GM19351 (cell line): ENCODE data around the gene GON4L.
A peak's percentile ranks its signal among the peaks of the same experiment; 100 is the strongest.
"Not testable (repeated sequence)": the region's sequence is repeated elsewhere in the genome, so short reads cannot be mapped to it uniquely, and the experiment has no call there.

Source experiments
- ATAC-seq: cut with Tn5 transposase; IDR thresholded peaks from one replicate; pipeline ENCODE4 v1.9.1; 2021; ENCODE audit warnings: mild to moderate bottlenecking, moderate library complexity; ENCODE audit not compliant: unreplicated experiment

Gene GON4L

DNA sequence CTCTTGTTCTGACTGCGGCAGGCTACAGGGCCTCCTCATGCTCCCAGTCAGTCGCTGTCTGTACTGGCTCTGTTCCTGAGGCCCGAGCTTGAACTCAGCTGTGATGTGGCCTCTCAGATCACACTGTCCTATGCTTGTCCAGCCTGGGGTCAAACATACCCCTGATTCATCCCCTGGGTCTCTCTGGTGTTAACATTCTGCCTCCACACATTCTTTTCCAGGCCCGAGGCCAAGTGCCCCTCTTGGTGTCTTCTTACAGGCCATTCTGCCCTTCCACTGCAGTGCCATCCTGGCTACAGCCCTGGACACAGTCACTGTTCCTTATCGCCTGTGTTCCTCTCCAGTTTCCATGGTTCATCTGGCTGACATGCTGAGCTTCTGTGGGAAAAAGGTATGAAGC lies 108.9 kb downstream of the GON4L start:
- ATAC-seq = not testable (repeated sequence)

GRCh38 chr1:155747586-155747985 lies 109.4 kb downstream of the GON4L start:
- ATAC-seq = not testable (repeated sequence)

DNA sequence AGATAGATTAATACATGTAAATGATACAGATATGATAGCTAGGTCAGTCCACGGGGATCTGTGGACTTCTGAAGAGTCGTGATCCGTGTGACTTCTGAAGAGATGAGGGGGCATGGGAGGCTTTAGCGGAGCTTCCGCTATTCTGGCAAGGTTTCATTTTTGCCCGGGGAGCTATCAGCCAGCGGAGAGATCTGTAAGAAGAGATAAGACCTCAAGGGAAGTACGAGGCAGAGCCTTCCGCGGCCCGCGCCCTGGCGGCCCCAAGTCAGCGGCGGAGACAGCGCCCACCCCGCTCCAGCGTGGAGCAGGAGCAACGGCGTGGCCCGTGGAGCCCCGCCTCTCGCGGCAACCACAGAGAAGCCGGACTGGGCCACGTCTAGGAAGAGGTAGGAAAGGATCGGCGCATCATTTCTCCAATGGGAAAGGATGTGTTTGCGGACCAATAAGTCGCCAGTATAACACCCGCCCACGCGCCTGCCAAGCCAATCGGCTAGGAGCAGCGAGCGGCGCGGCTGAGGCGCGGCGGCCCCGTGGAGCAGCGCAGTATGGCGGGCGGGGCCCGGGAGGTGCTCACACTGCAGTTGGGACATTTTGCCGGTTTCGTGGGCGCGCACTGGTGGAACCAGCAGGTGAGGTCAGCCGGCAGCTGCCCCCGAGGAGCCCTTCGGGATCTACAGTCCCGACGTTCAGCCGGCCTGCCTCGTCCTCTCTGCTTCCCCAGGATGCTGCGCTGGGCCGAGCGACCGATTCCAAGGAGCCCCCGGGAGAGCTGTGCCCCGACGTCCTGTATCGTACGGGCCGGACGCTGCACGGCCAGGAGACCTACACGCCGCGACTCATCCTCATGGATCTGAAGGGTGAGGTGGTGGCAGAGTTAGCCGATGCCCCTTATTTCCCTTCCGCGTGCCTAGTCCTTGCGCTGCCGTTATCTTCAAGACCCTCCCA lies 111.5 kb downstream of the GON4L start:
- peak; percentile 87 for ATAC-seq

DNA sequence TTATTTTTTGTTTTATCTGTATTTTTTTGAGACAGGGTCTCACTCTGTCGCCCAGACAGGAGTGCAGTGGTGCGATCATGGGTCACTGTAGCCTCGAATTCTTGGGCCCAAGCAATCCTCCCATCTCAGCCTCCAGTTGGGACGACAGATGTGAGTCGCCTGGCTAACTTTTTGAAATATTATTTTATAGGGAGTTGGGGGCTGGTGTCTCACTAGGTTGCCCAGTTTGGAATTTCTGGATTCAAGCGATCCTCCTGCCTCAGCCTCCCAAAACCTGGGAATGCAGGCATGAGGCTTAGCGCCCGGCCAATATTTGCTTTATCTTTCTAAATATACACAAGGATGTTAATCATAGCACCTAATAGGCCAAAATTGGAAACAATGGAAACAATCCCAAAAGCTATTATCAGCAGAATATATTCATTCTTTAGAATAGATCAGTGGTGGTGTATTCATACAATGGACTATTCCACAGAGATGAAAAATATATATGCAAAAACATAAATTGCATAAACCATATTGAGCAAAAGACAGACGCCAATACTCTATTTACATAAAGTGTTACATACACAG lies 112.2 kb downstream of the GON4L start:
- ATAC-seq = no peak

GRCh38 chr1:155741908-155742307 lies 115.1 kb downstream of the GON4L start:
- ATAC-seq = no peak

DNA sequence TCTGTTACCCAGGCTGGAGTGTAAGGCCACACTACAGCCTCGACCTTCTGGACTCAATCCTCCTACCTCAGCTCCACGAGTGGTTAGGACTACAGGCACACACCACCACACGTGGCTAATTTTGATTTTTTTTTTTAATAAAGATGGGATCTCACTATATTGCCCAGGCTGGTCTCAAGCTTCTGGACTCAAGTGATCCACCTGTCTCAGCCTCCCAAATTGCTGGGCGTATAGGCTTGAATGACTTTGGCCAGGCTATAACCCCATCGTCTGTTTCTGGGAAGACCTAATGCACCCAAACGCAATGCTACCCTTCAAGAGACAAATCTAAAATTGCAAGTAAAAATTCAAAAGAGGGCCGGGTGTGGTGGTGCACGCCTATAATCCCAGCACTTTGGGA lies 116.0 kb downstream of the GON4L start:
- no peak for ATAC-seq

- no peak for ATAC-seq
Observed at GRCh38 chr1:155729031-155729898, 127.7 kb downstream of the GON4L start.

GRCh38 chr1:155725142-155725541 lies 131.9 kb downstream of the GON4L start:
- ATAC-seq = no peak

DNA sequence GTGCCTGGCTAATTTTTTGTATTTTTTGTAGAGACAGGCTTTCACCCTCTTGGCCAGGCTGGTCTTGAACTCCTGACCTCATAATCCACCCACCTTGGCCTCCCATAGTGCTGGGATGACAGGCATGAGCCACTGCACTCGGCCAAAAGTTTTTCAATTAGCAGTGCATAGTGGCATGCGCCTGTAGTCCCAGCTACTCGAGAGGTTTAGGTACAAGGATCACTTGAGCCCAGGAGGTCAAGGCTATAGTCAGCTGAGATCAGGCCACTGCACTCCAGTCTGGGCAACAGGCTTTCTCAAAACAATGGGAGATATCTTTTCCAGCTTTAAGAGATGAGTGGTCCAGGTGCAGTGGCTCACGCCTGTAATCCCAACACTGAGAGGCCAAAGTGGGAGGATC lies 137.3 kb downstream of the GON4L start:
- ATAC-seq = no peak

- not testable (repeated sequence) for ATAC-seq
Observed at GRCh38 chr1:155718524-155719115, 138.4 kb downstream of the GON4L start.

- ATAC-seq = no peak
Observed at GRCh38 chr1:155717041-155717440, 140.0 kb downstream of the GON4L start.

- no peak for ATAC-seq
Observed at GRCh38 chr1:155715777-155716176, 141.2 kb downstream of the GON4L start.

DNA sequence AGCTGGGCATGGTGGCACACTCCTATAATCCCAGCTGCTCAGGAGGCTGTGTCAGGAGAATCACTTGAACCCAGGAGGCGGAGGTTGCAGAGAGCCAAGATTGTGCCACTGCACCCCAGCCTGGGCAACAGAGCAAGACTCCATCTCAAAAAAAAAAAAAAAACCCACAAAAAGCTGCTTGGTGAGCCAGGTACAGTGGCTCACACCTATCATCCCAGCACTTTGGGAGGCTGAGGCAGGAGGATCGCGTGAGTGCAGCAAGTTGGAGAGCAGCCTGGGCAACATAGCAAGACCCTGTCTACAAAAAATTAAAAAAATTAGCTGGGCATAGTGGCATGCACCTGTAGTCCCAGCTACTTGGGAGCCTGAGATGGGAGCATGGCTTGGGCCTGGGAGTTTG lies 142.0 kb downstream of the GON4L start:
- ATAC-seq = not testable (repeated sequence)

DNA sequence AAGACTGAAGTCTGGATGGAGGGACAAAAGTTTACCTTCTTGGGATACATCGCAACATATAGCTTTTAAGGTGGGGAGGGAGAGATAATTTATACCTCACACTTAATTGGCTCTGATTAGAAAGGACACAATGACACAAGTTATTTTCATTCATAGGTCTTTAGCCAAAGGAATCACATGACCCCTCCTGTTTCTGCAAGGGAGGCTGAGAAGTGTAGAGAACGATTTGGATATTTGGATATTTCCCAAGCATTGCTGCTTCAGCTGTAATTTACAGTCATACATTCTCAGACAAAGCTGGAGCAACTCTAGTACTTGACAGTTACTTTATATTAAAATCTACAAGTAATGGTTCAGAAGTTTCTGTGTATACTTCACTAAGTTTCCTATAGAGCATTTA lies 143.9 kb downstream of the GON4L start:
- ATAC-seq = no peak

- not testable (repeated sequence) for ATAC-seq
Observed at GRCh38 chr1:155712636-155713035, 144.4 kb downstream of the GON4L start.

DNA sequence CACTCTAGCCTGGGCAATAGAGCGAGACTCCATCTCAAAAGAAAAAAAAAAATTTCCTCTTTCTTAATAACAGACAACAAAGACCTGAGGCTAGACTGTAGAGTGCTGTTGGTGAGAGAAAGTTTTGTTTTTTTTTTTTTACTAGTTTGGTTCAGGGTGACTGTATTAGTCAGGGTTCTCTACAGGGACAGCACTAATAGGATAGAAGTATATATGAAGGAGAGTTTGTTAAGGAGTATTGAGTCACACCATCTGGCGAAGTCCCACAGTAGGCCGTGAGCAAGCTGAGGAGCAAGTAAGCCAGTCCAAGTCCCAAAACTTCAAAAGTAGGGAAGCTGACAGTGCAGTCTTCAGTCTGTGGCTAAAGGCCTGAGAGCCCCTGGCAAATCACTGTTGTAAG lies 145.6 kb downstream of the GON4L start:
- not testable (repeated sequence) for ATAC-seq

GRCh38 chr1:155709391-155709790 lies 147.6 kb downstream of the GON4L start:
- ATAC-seq = no peak

- ATAC-seq = no peak
Observed at GRCh38 chr1:155706139-155706538, 150.9 kb downstream of the GON4L start.

DNA sequence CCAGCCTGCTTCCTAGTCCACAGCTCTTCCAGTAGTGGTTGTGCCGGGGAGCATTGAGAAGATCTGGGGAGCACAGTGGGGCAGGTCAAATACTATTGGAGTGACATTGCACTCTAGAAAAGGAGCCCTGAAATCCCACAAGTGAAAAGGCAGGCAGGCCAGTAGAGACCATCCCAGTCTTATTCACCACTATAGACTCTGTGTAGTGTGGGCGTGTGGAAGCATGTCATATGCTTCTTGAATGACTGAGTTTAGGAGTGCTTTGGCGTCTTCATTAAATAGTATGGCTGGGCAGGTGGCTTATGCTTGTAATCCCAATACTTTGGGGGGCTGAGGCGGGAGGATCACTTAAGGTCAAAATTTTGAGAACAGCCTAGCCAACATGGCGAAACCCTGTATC lies 152.6 kb downstream of the GON4L start:
- not testable (repeated sequence) for ATAC-seq

DNA sequence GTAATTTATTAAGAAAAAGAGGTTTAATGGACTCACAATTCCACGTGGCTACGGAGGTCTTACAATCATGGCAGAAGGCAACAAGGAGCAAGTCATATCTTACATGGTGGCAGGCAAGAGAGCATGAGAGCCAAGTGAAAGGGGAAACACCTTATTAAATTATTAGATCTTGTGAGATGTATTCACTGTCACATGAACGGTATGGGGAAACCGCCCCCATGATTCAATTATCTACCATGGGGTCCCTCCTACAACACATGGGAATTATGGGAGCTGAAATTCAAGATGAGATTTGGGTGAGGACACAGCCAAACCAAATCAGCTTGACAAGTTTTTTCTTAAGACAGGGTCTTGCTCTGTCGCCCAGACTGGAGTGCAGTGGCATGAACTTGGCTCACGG lies 153.8 kb downstream of the GON4L start:
- ATAC-seq = no peak

DNA sequence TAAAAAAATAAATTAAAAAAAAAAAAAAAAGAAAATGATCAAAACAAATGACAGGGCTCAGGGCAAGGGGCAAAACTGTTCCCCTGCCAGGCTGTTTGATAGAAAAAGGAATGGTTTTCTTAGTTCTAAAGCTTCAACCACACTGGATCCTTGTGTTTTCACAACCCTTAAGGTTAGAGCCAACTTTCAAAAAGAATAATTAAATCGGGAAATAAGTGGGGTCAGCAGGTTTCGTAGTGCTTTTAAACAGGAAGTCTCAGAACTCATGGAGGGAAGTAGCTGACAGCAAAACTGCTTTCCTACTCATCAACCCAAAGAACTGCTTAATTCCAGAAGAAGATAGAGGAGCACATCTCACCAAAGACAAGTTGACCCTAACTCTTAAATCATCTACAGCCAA lies 155.3 kb downstream of the GON4L start:
- not testable (repeated sequence) for ATAC-seq
